WERI-Rb-1 (cell line): Measurements from ENCODE around the gene CA6.
"Not testable (repeated sequence)": the region's sequence is repeated elsewhere in the genome, so short reads cannot be mapped to it uniquely, and the experiment has no call there.

Experiments
- DNase-seq: peaks from one replicate; pipeline ENCODE4 v3.0.0-alpha.2; 2020
- H3K27ac ChIP-seq: fragments of 250-450 bp; sonication (Bioruptor Pico); 2 replicates; pipeline ENCODE4 v1.5.1; 2020; ENCODE audit warnings: mild to moderate bottlenecking, moderate library complexity
- H3K27me3 ChIP-seq: fragments of 250-450 bp; sonication (Bioruptor Pico); 2 replicates; pipeline ENCODE4 v1.5.1; 2021; ENCODE audit warnings: mild to moderate bottlenecking, low read depth, moderate library complexity; ENCODE audit not compliant: insufficient read depth, severe bottlenecking
- H3K36me3 ChIP-seq: fragments of 250-450 bp; sonication (Bioruptor Pico); 2 replicates; pipeline ENCODE4 v1.5.1; 2020; ENCODE audit warnings: mild to moderate bottlenecking, moderate library complexity
- H3K4me3 ChIP-seq: 2 replicates; pipeline ENCODE4 v1.5.1; 2011; ENCODE audit warnings: low read depth, mild to moderate bottlenecking, control low read depth, low read length
- H3K9me3 ChIP-seq: fragments of 250-450 bp; sonication (Bioruptor Pico); 2 replicates; pipeline ENCODE4 v1.5.1; 2021; ENCODE audit warnings: mild to moderate bottlenecking, moderate library complexity; ENCODE audit not compliant: severe bottlenecking
- TF ChIP-seq, protein P1 (sequence below): IDR thresholded peaks from 2 replicates; pipeline ENCODE4 v1.5.1; 2011; ENCODE audit warnings: low read depth, mild to moderate bottlenecking, control low read depth, inconsistent platforms, low read length

CA6 gene

DNA sequence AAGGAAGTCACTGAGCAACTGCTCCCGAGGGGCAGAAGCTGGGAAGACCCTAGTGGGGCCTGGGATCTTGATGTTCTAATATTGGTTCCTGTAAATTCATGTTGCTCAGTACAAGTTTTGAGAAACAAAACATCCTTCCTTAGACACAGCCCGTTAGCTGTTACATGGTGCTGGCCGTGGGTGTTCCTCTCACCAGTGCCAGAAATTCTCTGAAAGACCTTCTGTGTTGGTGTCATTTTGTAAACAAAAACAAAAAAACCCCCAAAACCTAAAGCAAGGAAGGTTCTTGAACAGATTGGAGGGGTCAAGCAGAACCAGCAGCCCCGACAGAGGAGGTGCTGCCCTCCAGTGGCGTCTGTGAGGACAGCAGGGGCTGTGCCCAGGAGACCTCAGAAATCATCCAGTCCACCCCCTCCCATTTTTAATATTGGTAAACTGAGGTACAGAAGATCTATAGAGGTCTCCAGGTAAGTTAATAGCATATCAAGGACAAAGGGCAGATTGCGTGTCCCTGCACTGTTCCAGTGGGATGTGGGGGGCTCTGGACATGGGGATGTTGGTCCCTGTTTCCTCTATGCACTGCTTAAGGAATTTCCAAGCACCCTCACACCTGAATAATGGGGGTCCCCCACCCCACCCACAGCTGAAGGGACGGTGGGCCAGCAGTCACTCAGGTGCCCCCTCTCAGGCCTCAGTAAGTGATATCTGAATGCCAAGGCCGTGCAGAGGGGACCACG is 42.4 kb downstream of the CA6 start:
- Histone ChIP-seq H3K4me3 (no peak overlapping the region), H3K27me3 (no peaks in the 10 kb centered on the region), H3K9me3 (no peaks in the 10 kb centered on the region), H3K36me3 (no peaks in the 10 kb centered on the region), H3K27ac (no peak overlapping the region)
- DNase-seq: peak; percentile 57
- TF ChIP-seq, protein P1, sequence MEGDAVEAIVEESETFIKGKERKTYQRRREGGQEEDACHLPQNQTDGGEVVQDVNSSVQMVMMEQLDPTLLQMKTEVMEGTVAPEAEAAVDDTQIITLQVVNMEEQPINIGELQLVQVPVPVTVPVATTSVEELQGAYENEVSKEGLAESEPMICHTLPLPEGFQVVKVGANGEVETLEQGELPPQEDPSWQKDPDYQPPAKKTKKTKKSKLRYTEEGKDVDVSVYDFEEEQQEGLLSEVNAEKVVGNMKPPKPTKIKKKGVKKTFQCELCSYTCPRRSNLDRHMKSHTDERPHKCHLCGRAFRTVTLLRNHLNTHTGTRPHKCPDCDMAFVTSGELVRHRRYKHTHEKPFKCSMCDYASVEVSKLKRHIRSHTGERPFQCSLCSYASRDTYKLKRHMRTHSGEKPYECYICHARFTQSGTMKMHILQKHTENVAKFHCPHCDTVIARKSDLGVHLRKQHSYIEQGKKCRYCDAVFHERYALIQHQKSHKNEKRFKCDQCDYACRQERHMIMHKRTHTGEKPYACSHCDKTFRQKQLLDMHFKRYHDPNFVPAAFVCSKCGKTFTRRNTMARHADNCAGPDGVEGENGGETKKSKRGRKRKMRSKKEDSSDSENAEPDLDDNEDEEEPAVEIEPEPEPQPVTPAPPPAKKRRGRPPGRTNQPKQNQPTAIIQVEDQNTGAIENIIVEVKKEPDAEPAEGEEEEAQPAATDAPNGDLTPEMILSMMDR: peak; percentile 87

DNA sequence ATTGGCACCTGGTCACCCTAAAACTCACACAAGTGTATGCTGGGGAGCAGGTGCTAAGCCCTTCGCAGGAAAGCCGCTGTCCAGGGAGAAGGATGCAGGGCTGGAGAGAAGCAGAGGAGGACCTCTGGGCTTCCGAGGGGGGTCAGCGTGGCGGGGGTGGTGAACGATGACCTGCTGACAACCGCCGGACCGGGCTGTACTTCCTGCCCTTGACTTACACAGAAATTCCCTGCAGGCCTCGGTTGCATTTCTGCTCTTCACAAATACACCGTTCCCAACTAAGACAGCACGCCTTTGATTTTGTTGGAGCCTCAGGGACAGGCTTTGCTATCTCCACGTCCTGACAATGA is 42.9 kb downstream of the CA6 start:
- H3K27ac ChIP-seq: no peak overlapping the region
- no peak for DNase-seq

DNA sequence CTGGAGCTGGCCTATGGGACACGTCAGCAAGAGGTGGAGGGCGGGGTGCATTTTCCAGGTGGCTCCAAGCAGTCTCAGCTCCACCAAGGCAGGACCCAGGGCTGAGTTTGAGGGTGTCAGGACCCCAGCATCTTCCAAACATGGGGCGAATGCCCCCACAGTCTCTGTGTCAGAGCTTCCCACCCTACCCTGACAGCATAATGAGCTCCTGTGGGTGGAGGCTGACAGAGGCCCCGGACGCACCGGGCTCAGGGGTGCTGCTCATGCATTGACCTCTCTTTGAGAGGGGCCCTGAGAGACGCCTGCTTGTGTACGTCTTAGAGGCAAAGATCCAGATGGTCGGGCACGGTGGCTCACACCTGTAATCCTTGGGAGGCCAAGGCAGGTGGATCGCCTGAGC is 43.4 kb downstream of the CA6 start:
- H3K4me3 ChIP-seq: no peak overlapping the region
- H3K27ac ChIP-seq: no peak overlapping the region
- H3K27me3 ChIP-seq: no peaks in the 10 kb centered on the region
- TF ChIP-seq, protein P1: no peak
- no peaks in the 10 kb centered on the region for H3K36me3 ChIP-seq
- no peak for DNase-seq
- H3K9me3 ChIP-seq: no peaks in the 10 kb centered on the region

More for the DNA sequence above, 42.9 kb downstream of the CA6 start:
- TF ChIP-seq, protein P1: no peak
- H3K27me3 ChIP-seq: no peaks in the 10 kb centered on the region
- no peak overlapping the region for H3K4me3 ChIP-seq
- H3K36me3 ChIP-seq: no peaks in the 10 kb centered on the region
- no peaks in the 10 kb centered on the region for H3K9me3 ChIP-seq

DNA sequence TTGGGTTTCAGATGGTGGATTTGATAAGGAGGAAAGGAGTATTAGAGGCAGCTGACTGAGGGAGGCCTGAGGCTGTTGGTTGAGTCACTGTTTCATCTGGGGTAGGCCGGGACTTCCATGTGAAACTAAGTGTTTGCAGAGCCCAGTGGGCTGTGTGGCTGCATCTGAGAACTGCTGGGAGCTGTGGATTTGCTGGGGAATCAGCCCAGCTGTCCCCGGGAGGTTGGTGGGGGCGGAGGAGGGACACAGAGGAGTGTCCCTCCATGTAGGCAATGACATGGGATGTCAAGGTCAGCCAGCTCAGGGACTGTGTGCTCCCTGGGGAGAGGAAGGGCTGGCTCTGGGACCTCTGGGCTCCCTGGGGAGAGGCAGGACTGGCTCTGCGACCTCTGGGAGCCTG is 44.2 kb downstream of the CA6 start:
- Histone ChIP-seq H3K9me3 (no peaks in the 10 kb centered on the region), H3K4me3 (no peak overlapping the region), H3K36me3 (no peaks in the 10 kb centered on the region), H3K27me3 (no peaks in the 10 kb centered on the region), H3K27ac (no peak overlapping the region)
- DNase-seq: no peak
- TF ChIP-seq, protein P1: no peak

DNA sequence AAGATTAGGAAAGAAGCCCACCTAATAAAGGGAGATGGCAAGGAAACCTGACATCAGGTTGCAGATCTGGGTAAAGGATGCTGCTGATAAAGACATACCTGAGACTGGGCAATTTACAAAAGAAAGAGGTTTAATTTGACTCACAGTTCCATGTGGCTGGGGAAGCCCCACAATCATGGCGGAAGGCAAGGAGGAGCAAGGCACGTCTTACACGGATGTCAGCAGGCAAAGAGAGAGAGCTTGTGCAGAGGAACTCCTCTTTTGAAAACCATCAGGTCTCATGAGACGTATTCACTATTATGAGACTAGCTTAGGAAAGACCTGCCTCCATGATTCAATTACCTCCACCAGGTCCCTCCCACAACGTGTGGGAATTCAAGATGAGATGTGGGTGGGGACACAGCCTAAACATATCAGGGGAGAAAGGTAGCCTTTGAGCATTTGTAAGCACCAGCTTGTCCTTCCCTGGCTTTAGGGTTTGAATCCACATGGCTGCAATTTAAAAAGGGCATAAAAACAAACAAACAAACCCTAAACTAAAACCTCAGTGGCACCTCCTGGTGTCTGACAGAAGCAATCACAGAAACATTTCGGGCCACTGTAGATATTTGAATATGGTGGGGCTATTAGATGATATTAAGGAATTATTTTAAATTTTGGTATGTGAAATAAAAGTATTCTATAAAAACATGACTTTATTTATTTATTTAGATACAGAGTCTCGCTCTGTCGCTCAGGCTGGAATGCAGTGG is 47.4 kb downstream of the CA6 start:
- H3K36me3 ChIP-seq: no peaks in the 10 kb centered on the region
- DNase-seq: no peak
- H3K27me3 ChIP-seq: no peaks in the 10 kb centered on the region
- no peaks in the 10 kb centered on the region for H3K9me3 ChIP-seq
- TF ChIP-seq, protein P1: no peak
- H3K4me3 ChIP-seq: no peak overlapping the region
- H3K27ac ChIP-seq: no peak overlapping the region

DNA sequence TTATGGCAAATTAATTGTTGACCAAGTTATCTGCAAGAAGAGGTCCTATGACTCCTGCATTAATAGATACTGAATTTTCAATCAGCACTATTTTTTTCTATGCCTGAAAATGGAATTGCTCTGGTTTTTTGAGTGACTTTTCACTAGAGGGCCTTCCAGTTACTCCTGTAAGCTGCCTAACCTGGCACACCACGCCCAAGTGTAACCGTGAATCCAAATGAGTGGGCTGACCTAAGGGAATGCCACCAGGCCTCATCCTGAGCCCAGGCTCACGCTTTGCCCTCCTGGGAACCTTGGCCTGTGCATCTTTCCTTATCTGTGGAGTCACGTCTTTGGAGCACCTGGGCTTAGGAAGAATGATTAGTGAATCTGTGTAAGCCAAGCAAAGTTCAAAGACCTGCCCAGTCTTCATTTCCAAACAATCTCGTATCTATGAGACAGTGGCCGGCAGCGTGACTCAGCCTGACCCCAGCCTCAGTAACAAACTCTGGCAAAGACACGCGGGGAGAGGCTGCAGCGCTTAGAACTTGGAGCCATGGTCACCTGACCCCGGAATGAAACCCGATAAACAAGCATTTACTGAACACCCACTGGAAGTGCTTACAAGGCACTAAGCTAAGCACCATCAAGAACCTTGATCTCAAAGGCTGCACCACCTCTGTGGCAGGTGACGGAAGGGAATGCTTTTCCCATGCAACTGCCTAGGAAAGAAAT is 48.5 kb downstream of the CA6 start:
- DNase-seq, H3K27ac ChIP-seq, H3K27me3 ChIP-seq, H3K36me3 ChIP-seq, H3K4me3 ChIP-seq, H3K9me3 ChIP-seq: not testable (repeated sequence)

DNA sequence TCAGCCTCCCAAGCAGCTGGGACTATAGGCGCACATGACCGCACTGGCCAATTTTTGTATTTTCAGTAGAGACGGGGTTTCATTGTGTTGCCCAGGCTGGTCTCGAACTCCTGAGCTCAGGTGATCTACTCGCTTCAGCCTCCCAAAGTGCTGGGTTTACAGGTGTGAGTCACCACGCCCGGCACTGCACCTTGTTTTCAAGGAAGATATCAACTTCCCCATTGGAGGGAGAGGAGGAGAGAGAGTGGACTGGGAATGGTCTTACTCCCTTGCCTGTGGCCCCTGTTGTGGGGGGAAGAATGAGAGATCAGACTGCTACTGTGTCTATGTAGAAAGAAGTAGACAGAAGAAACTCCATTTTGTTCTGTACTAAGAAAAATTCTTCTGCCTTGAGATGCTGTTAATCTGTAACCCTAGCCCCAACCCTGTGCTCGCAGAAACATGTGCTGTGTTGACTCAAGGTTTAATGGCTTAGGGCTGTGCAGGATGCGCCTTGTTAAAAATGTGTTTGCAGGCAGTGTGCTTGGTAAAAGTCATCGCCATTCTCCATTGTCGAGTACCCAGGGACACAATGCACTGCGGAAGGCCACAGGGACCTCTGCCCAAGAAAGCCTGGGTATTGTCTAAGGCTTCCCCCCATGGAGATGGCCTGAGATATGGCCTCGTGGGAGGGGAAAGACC is 56.0 kb downstream of the CA6 start:
- not testable (repeated sequence) for DNase-seq, H3K27ac ChIP-seq, H3K4me3 ChIP-seq, H3K9me3 ChIP-seq, H3K27me3 ChIP-seq, H3K36me3 ChIP-seq

DNA sequence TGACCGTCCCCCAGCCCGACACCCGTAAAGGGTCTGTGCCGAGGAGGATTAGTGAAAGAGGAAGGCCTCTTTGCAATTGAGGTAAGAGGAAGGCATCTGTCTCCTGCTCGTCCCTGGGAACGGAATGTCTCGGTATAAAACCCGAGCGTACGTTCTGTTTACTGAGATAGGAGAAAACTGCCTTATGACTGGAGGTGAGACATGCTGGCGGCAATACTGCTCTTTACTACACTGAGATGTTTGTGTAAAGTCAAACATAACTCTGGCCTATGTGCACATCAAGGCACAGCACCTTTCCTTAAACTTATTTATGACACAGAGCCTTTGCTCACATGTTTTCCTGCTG is 56.5 kb downstream of the CA6 start:
- H3K9me3 ChIP-seq, H3K27me3 ChIP-seq, H3K27ac ChIP-seq, DNase-seq, H3K4me3 ChIP-seq, H3K36me3 ChIP-seq: not testable (repeated sequence)
